ENCODE results near the gene CCSER2.
"Not testable (repeated sequence)": the region's sequence is repeated elsewhere in the genome, so short reads cannot be mapped to it uniquely, and the experiment has no call there.

CCSER2 gene

DNA sequence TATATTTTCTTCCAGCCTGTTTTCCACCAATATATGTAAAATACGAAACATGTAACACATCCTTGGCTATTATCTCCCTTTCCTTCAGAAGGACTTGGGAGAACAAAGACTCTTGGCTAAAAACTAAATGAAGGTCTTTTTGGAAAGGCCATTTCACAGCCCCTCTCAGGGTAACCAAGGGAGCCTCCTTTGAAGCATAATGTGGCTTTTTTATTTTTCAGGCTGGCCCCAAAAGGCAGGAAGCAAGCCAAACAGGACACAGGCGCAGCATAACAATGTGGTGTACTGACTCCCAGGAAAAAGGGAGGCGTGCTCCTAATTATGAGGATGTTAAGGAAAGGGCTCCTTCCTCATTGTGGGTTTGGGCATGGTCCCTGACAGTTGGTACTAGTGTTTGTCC lies 30.3 kb upstream of the CCSER2 start:
- Mint-ChIP-seq H3K27me3 (ENCODE audit: low read depth) (peaks cover 6% of the 10 kb centered on the region), H3K4me1 (ENCODE audit: low read depth) (peaks cover 21% of the 10 kb centered on the region), H3K4me3 (no peak overlapping the region), H3K27ac (no peak overlapping the region), H3K9me3 (no peaks in the 10 kb centered on the region), H3K36me3 (ENCODE audit: low read depth) (no peaks in the 10 kb centered on the region)

DNA sequence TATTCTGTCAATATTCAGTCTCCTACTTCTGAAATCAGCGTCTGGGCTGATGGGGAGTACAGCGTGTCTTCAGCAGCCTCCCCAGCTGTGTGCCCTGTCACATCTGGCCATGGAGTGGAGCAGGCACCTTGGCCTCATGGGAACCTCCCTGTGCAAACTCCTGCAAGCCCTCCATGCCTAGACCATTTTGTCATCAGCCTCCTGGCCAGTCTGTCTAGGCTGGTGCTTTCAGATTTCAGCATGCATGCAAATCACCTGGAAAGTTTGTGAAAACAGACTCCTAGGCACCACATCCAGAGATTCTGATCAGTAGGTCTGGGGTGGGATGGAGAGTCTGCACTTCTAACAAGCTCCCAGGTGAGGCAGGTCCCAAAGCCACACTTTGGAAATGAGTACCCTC lies 26.2 kb upstream of the CCSER2 start:
- Mint-ChIP-seq H3K27me3 (ENCODE audit: low read depth) (peaks cover 14% of the 10 kb centered on the region), H3K27ac (no peak overlapping the region), H3K4me1 (ENCODE audit: low read depth) (peaks cover 19% of the 10 kb centered on the region), H3K9me3 (peaks cover 11% of the 10 kb centered on the region), H3K36me3 (ENCODE audit: low read depth) (peaks cover 8% of the 10 kb centered on the region), H3K4me3 (no peak overlapping the region)

DNA sequence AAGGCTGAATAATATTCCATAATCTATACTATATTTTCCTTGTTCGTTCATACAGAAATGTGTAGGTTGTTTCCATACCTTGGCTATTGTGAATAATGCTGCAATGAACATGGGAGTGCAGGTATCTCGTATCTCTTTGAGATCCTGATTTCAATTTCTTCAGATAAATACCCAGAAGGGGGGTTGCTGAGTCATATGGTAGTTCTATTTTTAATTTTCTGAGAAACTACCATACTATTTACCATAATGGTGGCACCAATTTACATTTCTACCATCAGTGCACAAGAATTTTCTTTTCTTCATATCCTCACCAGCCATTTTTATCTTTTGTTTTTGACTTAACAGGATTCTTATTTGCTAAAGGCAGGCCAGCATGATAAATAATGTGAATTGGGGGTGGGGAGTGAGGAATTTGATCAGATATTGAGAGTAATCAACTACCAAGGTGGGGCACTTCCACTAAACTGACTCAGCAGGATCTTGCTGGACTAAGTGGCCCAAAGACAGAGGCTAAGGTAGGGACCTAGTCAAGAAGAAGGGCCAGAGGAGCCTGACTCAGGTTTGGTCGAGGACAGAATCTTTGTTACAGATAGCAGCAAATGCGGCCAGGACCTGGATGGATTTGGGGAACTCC lies 21.5 kb upstream of the CCSER2 start:
- Mint-ChIP-seq H3K4me1 (ENCODE audit: low read depth) (peaks cover 40% of the 10 kb centered on the region), H3K27ac (peak overlapping the region; percentile 71), H3K27me3 (ENCODE audit: low read depth) (peaks cover 14% of the 10 kb centered on the region), H3K4me3 (peak overlapping the region; percentile 43), H3K9me3 (peaks cover 11% of the 10 kb centered on the region), H3K36me3 (ENCODE audit: low read depth) (peaks cover 8% of the 10 kb centered on the region)

DNA sequence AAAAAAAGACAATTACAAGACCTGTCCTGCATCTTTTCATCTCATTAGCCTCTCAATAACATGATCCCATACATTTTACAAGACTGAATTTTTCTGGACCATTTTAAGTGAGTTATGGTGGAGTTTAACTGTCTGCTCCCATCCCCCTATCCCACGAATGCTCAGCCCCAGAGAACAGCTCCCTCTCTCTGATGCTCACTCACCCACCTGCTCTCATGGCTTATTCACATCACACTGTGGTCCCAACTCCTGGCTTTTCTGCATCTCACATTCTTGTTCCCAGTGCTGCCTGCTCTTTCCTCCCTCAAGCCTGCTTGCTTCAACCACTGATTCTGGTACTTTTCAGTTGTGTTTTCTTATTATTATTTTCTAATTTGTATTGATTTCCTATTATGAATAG lies 20.4 kb upstream of the CCSER2 start:
- peaks cover 11% of the 10 kb centered on the region for H3K9me3 Mint-ChIP-seq
- peak overlapping the region; percentile 32 for H3K4me3 Mint-ChIP-seq
- H3K4me1 Mint-ChIP-seq (ENCODE audit: low read depth), result peaks cover 37% of the 10 kb centered on the region
- H3K27ac Mint-ChIP-seq, result peak overlapping the region; percentile 21
- H3K36me3 Mint-ChIP-seq (ENCODE audit: low read depth), result peaks cover 8% of the 10 kb centered on the region
- peaks cover 16% of the 10 kb centered on the region for H3K27me3 Mint-ChIP-seq (ENCODE audit: low read depth)

DNA sequence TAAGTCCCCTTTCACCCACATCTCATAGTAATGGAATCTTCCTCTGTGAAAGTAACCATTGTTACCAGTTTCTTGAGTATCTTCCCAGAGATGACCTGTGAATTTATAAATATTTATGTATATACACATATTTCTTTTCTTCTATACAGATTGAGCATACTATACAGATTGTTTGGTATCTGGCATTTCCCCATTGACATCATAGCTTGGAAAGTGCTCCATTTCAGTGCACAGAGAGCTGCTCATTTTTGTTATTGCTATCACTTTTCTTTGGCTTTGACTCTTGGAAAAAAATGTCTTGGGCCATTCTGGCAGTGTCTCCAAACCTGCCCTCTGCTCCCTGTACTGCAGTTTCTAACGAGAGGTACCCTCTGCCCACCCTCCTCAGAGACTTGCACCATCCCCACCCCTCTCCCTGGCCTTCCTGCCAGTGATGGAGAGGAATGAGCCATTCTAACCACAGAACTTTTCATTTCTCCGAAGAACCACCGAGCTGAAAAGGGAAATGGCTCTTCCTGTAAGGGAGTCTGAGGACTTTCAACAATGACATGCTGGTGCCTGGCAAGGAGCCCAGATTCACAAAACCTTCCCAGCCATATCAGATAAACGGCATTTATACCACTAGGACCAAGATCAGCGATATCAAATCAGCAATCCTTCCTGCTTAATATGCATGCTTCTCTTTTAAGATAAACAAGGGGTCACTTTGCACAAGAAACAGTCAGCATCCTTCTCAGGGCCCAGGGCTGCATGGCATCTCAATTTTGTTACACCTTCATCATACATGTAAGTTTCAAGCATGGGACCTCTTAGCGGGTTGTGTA lies 19.7 kb upstream of the CCSER2 start:
- Mint-ChIP-seq H3K27ac (peak overlapping the region; percentile 58), H3K4me3 (peak overlapping the region; percentile 43), H3K36me3 (ENCODE audit: low read depth) (peaks cover 8% of the 10 kb centered on the region), H3K9me3 (peaks cover 11% of the 10 kb centered on the region), H3K27me3 (ENCODE audit: low read depth) (peaks cover 16% of the 10 kb centered on the region), H3K4me1 (ENCODE audit: low read depth) (peaks cover 37% of the 10 kb centered on the region)

DNA sequence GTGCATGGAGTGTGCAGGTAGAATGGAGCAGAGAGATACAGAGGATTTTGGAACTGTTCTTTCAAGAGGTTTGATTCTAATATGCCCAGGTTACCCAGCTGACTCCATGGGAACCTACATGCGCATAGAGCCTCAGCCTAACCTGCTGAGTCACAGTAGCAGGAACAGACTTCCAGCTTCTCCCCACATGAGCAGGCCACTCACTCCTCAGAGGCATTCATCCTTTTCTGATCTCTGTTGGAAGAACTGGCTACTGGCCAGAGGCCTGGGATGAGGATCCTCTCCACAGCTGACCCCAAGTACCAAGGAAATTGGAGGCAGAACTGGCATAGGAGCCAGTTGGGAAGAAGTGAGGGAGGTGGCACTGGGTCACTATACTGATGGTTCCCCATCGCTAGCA lies 17.9 kb upstream of the CCSER2 start:
- Mint-ChIP-seq H3K27ac (no peak overlapping the region), H3K4me1 (ENCODE audit: low read depth) (peaks cover 38% of the 10 kb centered on the region), H3K9me3 (peaks cover 10% of the 10 kb centered on the region), H3K4me3 (no peak overlapping the region), H3K27me3 (ENCODE audit: low read depth) (peaks cover 13% of the 10 kb centered on the region), H3K36me3 (ENCODE audit: low read depth) (peaks cover 7% of the 10 kb centered on the region)

DNA sequence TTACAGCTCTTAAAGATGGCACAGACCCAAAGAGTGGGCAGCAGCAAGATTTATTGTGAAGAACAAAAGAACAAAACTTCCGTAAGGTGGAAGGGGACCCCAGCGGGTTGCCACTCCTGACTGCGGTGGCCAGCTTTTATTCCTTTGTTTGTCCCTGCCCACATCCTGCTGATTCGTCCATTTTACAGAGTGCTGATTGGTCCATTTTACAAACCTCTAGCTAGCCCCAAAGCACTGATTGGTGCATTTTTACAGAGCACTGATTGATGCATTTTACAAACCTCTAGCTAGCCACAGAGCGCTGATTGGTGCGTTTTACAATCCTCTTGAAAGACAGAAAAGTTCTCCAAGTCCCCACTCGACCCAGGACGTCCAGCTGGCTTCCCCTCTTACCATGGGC lies 16.8 kb upstream of the CCSER2 start:
- Mint-ChIP-seq H3K27ac (no peak overlapping the region), H3K36me3 (ENCODE audit: low read depth) (peaks cover 3% of the 10 kb centered on the region), H3K4me3 (no peak overlapping the region), H3K4me1 (ENCODE audit: low read depth) (peaks cover 32% of the 10 kb centered on the region), H3K27me3 (ENCODE audit: low read depth) (peaks cover 12% of the 10 kb centered on the region), H3K9me3 (peaks cover 4% of the 10 kb centered on the region)

DNA sequence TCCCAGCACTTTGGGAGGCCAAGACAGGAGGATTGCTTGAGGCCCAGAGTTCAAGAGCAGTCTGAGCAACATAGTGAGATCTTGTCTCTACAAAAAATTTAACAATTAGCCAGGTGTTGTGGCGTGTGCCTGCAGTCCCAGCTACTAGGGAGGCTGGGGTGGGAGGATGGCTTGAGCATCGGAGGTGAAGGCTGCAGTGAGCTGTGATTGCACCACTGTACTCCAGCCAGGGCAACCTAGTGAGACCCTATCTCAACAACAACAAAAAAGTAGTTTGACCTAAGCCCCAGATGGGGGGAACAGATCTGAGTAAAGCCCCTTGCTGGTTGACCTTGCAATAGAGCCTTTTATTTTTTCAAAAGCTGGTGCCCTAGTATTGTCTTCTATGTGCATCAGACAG lies 15.6 kb upstream of the CCSER2 start:
- Mint-ChIP-seq H3K36me3 (ENCODE audit: low read depth) (no peaks in the 10 kb centered on the region), H3K4me3 (no peak overlapping the region)

DNA sequence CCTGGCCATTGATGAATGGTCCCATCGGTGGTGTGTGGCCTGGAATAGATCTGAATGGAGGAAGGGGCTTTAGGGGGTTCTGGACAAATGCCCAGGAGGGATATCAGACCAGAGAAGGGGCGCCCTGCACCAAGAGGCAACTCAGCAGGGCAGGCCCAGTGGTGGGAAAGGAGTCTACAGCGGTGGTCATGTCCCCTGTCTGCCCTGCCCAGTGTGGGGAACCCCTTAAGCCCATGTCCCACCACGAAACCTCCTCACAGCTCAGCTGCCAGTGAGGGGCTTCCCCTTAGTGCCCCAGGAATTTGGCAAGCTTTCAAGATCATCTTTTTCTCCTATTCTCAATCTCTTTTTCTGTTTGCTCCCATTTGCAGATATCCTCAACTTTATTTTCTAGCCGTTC lies 14.1 kb upstream of the CCSER2 start:
- H3K4me1 Mint-ChIP-seq (ENCODE audit: low read depth), result peaks cover 11% of the 10 kb centered on the region
- H3K9me3 Mint-ChIP-seq, result no peaks in the 10 kb centered on the region
- no peak overlapping the region for H3K27ac Mint-ChIP-seq
- peaks cover 15% of the 10 kb centered on the region for H3K27me3 Mint-ChIP-seq (ENCODE audit: low read depth)
- no peaks in the 10 kb centered on the region for H3K36me3 Mint-ChIP-seq (ENCODE audit: low read depth)
- no peak overlapping the region for H3K4me3 Mint-ChIP-seq

More for the DNA sequence above, 15.6 kb upstream of the CCSER2 start:
- Mint-ChIP-seq H3K27me3 (ENCODE audit: low read depth) (peaks cover 16% of the 10 kb centered on the region), H3K9me3 (no peaks in the 10 kb centered on the region), H3K4me1 (ENCODE audit: low read depth) (peaks cover 22% of the 10 kb centered on the region), H3K27ac (no peak overlapping the region)

DNA sequence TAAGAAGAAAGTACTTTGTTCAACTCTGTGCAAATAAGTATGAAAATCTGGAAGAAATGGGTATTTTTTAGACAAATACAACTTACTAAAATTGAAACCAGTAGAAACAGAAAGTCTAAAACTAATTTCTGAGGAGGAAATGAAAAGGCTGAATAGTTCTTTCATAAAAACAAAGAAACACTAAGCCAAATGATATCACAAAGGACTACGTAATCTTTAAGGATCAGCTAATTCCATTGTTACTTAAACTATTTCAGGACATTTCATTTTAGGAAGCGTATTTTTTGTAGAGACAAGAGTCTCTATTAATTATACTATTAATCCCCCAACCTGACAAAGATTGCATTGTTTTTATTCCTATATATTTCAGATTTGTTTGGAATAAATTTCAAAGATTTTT lies 11.2 kb upstream of the CCSER2 start:
- peaks cover 6% of the 10 kb centered on the region for H3K4me1 Mint-ChIP-seq (ENCODE audit: low read depth)
- H3K9me3 Mint-ChIP-seq, result no peaks in the 10 kb centered on the region
- peaks cover 21% of the 10 kb centered on the region for H3K27me3 Mint-ChIP-seq (ENCODE audit: low read depth)
- H3K4me3 Mint-ChIP-seq, result no peak overlapping the region
- H3K36me3 Mint-ChIP-seq (ENCODE audit: low read depth), result peaks cover 1% of the 10 kb centered on the region
- no peak overlapping the region for H3K27ac Mint-ChIP-seq

DNA sequence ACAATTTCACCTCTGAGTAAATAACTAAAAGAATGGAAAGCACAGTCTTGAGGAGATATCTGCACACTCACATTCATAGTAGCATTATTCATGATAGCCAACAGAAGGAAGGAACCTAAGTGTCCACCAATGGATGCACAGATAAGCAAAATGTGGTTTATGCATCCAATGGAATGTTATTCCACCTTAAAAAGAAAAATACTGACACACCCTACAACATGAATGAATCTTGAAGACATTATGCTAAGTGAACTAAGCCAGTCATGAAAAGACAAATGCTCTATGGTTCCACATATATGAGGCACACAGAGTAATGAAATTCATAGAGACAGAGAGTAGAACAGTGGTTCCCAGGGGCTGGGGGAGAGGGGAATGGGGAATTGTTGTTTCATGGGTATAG lies 6.5 kb upstream of the CCSER2 start:
- H3K4me3 Mint-ChIP-seq, result no peak overlapping the region
- H3K4me1 Mint-ChIP-seq (ENCODE audit: low read depth), result peaks cover 4% of the 10 kb centered on the region
- H3K9me3 Mint-ChIP-seq, result no peaks in the 10 kb centered on the region
- peaks cover 25% of the 10 kb centered on the region for H3K27me3 Mint-ChIP-seq (ENCODE audit: low read depth)
- no peak overlapping the region for H3K27ac Mint-ChIP-seq
- peaks cover 1% of the 10 kb centered on the region for H3K36me3 Mint-ChIP-seq (ENCODE audit: low read depth)

DNA sequence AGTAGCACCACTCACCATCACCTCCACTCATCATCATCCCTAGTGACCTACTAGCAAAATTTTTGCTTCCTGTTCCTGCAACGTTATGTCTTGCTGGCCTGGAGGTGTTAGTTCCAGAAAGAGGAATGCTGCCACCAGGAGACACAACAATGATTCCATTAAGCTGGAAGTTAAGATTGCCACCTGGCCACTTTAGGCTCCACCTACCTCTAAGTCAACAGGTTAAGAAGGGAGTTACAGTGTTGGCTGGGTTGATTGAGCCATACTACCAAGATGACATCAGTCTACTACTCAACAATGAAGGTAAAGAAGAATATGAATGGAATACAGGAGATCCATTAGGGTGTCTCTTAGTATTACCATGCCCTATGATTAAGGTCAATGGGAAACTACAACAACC lies 4.8 kb upstream of the CCSER2 start:
- H3K4me3 Mint-ChIP-seq; H3K27ac Mint-ChIP-seq; H3K4me1 Mint-ChIP-seq (ENCODE audit: low read depth); H3K36me3 Mint-ChIP-seq (ENCODE audit: low read depth); H3K9me3 Mint-ChIP-seq: not testable (repeated sequence)
- H3K27me3 Mint-ChIP-seq (ENCODE audit: low read depth), result peaks cover 19% of the 10 kb centered on the region

DNA sequence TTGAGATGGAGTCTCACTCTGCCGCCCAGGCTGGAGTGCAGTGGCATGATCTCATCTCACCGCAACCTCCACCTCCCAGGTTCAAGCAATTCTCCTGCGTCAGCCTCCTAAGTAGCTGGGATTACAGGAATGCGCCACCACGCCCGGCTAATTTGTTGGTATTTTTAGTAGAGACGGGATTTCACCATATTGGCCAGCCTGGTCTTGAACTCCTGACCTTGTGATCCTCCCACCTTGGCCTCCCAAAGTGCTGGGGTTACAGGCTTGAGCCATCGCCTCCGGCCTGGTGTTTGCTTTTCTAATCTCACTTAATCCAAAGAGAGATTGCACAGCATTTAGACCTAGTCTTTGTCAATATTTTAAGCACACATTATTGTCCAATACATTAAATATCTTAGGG lies 1.4 kb upstream of the CCSER2 start:
- H3K9me3 Mint-ChIP-seq; H3K4me3 Mint-ChIP-seq; H3K36me3 Mint-ChIP-seq (ENCODE audit: low read depth); H3K27me3 Mint-ChIP-seq (ENCODE audit: low read depth); H3K27ac Mint-ChIP-seq: not testable (repeated sequence)
- peaks cover 28% of the 10 kb centered on the region for H3K4me1 Mint-ChIP-seq (ENCODE audit: low read depth)

DNA sequence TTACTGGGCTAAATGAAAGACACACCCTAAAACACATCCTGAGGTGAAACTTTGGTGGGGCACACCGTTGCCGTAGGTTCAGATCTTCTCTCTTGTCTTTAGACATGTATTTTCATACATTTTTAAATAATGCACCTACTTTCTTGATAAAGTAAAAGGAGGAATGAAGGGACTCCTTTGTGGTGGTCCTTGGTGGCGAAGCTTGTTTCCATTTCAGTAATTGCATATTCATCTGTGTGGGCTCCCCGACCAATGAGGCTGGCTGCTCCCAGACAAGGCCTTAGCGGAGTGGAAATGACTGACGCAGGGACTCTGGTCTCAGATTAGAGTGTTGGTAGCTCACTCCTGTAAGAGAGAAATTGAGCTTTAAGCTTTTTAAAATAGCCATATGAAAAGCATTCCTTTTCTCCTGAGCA lies 815 bp downstream of the CCSER2 start:
- H3K4me3 Mint-ChIP-seq, result peak overlapping the region; percentile 88
- H3K9me3 Mint-ChIP-seq, result no peaks in the 10 kb centered on the region
- peaks cover 38% of the 10 kb centered on the region for H3K4me1 Mint-ChIP-seq (ENCODE audit: low read depth)
- H3K27ac Mint-ChIP-seq, result peak overlapping the region; percentile 94
- H3K27me3 Mint-ChIP-seq (ENCODE audit: low read depth), result peaks cover 9% of the 10 kb centered on the region
- peaks cover 6% of the 10 kb centered on the region for H3K36me3 Mint-ChIP-seq (ENCODE audit: low read depth)

DNA sequence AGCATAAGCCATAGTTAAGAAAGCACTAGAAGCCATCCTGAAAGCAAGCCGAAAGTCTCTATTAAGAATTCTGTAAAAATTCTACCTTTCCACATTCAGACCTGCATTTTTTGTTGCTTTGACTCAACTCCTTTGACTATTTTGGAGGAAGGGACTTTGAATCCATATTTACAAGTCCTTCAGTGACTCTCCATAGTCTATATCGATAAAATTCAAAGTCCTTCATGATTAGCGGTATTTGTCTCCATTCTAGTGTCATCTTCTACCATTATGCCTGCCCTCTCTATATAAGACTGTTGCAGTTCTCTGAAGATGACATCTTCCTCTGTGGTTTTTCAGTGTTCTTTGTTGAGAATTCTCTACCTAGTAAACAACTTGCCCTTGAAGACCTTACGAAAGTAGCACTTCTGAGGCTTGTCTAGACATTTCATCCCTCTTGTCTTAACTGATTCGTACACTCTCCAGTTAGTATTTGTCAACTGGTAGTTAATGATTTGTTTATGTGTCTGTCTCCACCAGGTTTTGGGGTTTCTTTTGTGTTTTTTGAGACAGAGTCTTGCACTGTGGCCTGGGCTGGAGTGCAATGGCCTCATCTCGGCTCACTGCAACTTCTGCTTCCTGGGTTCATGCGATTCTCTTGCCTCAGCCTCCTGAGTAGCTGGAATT lies 1.7 kb downstream of the CCSER2 start:
- H3K9me3 Mint-ChIP-seq, result no peaks in the 10 kb centered on the region

More for the DNA sequence above, 1.7 kb downstream of the CCSER2 start:
- Mint-ChIP-seq H3K36me3 (ENCODE audit: low read depth) (peaks cover 6% of the 10 kb centered on the region), H3K27me3 (ENCODE audit: low read depth) (peaks cover 3% of the 10 kb centered on the region), H3K4me3 (peak overlapping the region; percentile 88), H3K4me1 (ENCODE audit: low read depth) (peaks cover 46% of the 10 kb centered on the region), H3K27ac (peak overlapping the region; percentile 94)
